VCaP (cell line): ENCODE results near the gene ZMAT3.

Experiments
- H3K27ac ChIP-seq: fragments of 450-650 bp; 2 replicates; pipeline ENCODE4 v1.5.1; 2017
- TF ChIP-seq, protein P1 (sequence below): fragments of 450-650 bp; conservative IDR thresholded peaks from 2 replicates; pipeline ENCODE4 v1.5.1; 2017; ENCODE audit warnings: mild to moderate bottlenecking, moderate library complexity

Gene ZMAT3

DNA sequence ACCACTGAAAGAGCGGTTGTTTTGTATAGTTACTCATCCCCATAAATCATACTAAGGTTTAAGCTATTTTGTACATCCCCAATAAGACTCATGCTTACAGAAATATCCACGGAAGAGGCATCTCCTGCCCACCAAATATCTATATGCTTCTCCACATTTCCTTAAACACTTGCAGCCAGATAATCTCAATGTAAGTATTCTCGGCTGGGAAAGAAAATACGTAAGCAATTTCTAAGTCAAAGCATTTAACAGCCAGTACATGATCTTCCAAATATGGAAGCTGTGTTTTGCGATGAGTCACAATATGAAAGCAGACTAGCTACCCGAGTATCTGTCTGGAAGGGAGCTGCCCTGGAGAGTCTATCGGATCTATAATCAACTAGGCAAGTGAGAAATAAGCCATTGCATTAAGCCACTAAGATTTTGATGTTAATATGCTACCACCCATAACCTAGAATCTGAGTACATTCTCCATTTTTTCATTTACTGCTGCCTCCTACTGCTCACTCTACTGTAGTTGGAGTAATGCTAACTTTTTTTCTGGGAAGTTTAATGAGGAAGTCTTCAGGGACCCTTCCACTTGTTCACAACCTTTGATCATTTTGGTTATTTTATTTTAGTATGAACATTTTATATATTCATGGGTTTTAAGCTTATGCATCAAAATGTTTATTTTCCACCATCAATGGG lies 26.9 kb upstream of the ZMAT3 start:
- TF ChIP-seq, protein P1, sequence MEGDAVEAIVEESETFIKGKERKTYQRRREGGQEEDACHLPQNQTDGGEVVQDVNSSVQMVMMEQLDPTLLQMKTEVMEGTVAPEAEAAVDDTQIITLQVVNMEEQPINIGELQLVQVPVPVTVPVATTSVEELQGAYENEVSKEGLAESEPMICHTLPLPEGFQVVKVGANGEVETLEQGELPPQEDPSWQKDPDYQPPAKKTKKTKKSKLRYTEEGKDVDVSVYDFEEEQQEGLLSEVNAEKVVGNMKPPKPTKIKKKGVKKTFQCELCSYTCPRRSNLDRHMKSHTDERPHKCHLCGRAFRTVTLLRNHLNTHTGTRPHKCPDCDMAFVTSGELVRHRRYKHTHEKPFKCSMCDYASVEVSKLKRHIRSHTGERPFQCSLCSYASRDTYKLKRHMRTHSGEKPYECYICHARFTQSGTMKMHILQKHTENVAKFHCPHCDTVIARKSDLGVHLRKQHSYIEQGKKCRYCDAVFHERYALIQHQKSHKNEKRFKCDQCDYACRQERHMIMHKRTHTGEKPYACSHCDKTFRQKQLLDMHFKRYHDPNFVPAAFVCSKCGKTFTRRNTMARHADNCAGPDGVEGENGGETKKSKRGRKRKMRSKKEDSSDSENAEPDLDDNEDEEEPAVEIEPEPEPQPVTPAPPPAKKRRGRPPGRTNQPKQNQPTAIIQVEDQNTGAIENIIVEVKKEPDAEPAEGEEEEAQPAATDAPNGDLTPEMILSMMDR = no peak
- no peak overlapping the region for H3K27ac ChIP-seq

DNA sequence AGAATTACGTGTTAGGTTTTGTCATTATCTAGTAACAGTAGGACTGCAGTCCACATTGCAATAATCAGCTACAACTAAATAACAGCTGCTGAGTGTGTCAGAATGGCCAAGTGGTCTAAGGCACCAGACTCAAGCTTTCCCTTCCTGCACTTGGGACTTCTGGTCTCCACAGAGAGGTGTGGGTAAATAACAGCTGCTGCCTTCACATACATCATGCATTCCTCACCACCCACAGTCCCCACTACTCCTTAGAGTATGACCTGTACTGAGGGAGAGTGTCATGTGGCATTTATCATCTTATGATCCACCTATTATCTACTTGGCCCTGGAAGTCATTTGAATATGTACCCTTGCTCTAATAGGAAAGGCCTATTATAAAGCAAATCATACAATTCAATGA lies 22.2 kb upstream of the ZMAT3 start:
- no peak overlapping the region for H3K27ac ChIP-seq
- TF ChIP-seq, protein P1 = no peak

DNA sequence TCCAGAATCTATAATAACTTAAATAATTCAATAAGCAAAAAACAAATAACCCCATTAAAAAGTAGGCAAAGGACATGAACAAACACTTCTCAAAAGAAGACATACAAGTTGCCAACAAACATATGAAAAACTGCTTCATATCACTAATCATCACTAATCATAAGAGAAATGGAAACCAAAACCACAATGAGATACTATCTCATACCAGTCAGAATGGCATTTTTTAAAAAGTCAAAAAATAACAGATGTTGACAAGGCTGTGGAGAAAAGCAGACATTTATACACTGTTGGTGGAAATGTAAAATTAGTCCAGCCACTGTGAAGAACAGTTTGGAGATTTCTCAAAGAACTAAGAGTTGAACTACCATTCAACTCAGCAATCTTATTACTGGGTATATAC lies 19.5 kb upstream of the ZMAT3 start:
- no peak overlapping the region for H3K27ac ChIP-seq
- TF ChIP-seq, protein P1 = no peak

DNA sequence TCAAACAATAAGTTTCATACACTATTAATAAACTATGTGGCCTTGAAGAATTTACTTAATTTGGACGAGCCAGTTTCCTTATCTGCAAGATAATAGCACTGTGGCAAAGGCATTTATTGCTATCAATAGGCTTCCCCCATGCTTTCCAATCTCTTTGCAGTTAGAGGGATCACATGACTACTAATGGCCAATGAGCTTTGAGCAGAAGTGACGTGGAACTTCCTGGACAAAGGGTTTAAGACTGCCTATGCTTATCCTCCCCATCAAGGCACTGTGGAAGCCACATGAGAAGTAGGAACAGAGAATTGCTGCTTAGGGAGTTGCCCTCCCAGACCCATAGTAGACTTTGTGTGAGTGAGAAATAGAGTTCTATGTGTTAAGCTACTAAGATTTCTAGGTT lies 16.7 kb upstream of the ZMAT3 start:
- TF ChIP-seq, protein P1 = no peak
- no peak overlapping the region for H3K27ac ChIP-seq

DNA sequence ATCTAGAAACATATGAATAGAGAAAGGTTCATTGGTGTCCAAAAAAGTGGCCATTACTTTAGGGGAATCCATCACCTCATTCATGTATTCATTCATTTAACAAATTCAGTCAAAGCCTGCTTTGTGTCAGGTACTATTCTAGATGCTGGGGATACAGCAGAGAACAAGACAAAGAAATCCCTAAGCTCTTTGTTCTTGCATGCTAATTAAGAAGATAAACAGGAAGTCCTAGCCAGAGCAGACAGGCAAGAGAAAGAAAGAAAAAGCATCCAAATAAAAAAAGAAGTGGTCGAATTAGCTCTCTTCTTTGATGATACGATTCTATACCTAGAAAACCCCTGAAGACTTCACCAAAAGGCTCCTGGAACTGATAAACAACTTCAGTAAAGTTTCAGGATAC lies 12.4 kb upstream of the ZMAT3 start:
- TF ChIP-seq, protein P1 = no peak
- no peak overlapping the region for H3K27ac ChIP-seq

DNA sequence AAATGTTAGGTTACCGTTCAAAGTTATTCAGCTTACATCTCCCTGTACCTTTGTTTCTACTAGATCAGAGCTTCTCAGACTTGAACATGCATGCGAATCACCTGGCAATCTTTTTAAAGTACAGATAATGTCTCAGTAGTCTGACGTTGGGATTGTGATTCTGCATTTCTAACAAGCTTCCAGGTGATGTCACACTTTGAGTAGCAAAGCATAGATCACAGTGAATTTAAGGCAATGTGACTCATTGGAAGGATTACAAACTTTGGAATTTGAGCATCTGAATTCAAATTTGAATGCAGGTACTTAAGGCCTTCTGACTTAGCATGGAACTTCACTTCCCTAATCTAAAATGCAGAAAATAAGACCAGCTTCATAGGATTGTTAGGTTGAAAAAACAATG lies 10.8 kb upstream of the ZMAT3 start:
- TF ChIP-seq, protein P1 = no peak
- no peak overlapping the region for H3K27ac ChIP-seq

DNA sequence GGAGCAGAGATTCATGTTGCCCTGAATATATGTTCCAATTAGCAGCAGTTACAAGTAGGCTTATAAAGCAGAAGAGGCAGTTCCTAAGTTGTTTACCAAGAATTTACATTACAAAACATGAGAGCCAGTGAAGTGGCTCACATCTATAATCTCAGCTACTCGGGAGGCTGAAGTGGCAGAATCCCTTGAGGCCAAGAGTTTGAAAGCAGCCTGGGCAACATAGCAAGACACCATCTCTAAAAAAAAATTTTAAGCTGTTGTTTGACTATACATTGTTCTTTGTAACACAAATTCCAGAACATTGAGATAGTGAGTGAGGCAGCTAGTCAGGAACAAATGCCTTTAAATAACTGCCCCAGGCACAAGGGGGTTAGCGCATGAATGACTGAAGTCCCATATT lies 10.3 kb upstream of the ZMAT3 start:
- TF ChIP-seq, protein P1 = no peak
- no peak overlapping the region for H3K27ac ChIP-seq
